ENCODE measurements around the gene SUV39H1. TPM values are rescaled to one million over a fixed set of nuclear protein-coding genes. Genes with fewer than 3 reads are reported as not detected.
"Not testable (repeated sequence)": the region's sequence is repeated elsewhere in the genome, so short reads cannot be mapped to it uniquely, and the experiment has no call there.

The SUV39H1 gene, protein sequence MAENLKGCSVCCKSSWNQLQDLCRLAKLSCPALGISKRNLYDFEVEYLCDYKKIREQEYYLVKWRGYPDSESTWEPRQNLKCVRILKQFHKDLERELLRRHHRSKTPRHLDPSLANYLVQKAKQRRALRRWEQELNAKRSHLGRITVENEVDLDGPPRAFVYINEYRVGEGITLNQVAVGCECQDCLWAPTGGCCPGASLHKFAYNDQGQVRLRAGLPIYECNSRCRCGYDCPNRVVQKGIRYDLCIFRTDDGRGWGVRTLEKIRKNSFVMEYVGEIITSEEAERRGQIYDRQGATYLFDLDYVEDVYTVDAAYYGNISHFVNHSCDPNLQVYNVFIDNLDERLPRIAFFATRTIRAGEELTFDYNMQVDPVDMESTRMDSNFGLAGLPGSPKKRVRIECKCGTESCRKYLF
- 5.4 TPM for polyA plus RNA-seq (2013, experiment 1 of 2; ENCODE audit: insufficient read length)
- polyA plus RNA-seq (2013, experiment 2 of 2; ENCODE audit: insufficient read length) = 5.4 TPM

DNA sequence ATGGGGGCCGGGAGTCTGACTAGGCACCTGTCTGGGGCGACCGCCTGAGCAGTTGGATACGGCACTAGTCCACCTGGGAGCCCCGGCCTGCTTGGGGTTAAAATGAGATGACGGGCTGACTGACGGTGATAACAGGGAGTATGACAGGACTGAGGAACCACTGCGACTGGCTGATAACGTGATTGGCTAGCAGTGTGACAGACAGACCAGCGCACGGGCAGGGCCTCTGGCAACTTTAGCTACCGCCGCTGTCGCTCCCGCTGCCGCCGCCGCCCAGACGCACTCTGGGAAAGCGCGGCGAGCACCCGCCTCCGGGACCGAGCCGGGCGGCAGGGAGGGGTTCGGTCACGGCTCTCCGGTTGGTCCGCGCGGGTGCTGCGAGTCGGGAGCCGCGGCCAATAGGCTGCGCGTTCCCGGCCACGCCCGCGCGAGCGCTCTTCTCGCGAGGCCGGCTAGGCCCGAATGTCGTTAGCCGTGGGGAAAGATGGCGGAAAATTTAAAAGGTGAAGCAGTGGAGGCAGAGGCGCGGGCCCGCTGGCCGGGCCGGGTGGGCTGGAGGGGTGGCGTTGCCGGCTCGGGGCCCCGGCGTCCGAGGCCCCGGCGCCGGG is at the start of gene SUV39H1:
SUV39H1 (plus strand) TSS at position 434 of the 608 bp plus-strand sequence; CDS start at position 485, 51 bp downstream.
- peak; percentile 90 for DNase-seq

GRCh38 chrX:48648336-48648751 is 48.2 kb upstream of the SUV39H1 start:
- DNase-seq = peak; percentile 59

DNA sequence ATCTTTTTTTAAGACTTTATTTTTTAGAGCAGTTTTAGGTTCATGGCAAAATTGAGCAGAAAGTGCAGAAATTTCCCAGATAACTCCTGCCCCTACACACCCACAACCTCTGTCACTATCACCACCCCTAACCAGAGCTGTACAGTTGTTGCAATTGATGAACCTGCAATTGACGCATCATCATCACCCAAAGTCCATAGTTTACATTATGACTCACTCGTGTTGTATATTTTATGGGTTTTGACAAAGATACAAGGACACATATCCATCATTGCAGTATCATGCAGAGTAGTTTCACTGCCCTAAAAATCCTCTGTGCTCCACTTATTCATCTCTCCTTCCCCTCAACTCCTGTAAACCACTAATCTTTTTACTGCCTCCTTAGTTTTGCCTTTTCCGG is 47.4 kb upstream of the SUV39H1 start:
- DNase-seq = no peak

GRCh38 chrX:48652055-48652579 is 44.4 kb upstream of the SUV39H1 start:
- DNase-seq = not testable (repeated sequence)

DNA sequence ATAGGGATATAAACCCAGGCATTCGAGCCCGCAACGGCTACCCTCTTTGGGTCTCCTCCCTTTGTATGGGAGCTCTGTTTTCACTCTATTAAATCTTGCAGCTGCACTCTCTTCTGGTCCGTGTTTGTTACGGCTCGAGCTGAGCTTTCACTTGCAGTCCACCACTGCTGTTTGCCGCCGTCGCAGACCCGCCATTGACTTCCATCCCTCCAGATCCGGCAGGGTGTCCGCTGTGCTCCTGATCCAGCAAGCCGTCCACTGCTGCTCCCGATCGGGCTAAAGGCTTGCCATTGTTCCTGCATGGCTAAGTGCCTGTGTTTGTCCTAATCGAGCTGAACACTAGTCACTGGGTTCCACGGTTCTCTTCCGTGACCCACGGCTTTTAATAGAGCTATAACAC is 41.8 kb upstream of the SUV39H1 start:
- not testable (repeated sequence) for DNase-seq

GRCh38 chrX:48659686-48660085 is 36.8 kb upstream of the SUV39H1 start:
- not testable (repeated sequence) for DNase-seq

- no peak for DNase-seq
These were observed 33.3 kb upstream of the SUV39H1 start for GRCh38 chrX:48663241-48663640.

DNA sequence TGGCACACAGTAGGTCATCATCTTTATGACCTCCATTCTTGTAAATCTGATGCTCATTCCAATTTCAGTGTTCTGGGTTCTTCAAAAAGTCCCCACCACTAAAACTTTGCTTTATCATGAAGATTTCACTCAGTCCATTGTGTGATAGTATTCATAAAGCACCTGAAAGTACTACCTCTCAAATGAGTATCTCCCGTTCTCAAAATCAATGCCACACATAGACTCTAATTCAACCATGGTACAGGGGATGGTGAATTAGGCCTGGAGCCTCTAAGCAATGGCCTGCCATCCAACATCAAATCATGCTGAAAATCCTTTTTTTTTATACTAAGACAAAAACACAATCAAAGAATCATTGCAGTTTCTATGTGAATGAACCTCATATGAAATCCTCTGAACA is 32.4 kb upstream of the SUV39H1 start:
- no peak for DNase-seq

GRCh38 chrX:48665991-48666390 is 30.5 kb upstream of the SUV39H1 start:
- DNase-seq = no peak

- DNase-seq = no peak
These were observed 29.9 kb upstream of the SUV39H1 start for GRCh38 chrX:48666649-48667048.

DNA sequence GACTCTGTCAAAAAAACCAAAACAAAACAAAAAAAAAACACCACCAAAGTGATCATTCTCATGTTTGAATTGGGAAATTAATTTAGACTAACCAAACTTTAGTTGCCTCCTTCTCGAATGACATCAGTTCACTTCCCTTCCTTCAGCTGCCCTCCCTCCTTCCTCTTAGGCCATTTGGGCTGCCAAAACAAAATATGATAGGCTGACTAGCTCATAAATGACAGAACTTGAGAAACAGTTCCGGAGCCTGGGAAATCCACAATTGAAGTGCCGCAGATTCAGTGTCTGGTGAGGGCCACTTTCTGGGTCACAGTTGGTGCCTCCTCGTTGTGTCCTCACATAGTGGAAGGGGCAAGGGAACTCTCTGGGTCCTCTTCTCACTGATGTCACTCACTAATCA is 29.0 kb upstream of the SUV39H1 start:
- DNase-seq = no peak

DNA sequence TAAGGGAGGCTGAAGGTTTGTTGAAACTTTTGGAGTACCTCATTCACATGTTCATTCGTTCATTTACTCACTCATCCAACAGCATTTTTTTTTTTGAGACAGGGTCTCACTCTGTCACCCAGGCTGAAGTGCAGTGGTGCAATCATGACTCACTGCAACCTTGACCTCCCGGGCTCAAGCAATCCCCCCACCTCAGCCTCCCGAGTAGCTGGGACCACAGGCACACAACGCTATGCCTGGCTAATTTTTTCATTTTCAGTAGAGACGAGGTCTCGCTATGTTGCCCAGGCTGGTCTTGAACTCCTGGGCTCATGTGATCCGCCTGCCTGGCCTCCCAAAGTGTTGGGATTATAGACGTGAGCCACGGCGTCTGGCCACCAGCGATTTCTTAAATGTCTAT is 28.3 kb upstream of the SUV39H1 start:
- not testable (repeated sequence) for DNase-seq

GRCh38 chrX:48676106-48676892 is 20.2 kb upstream of the SUV39H1 start:
- DNase-seq = peak; percentile 88

DNA sequence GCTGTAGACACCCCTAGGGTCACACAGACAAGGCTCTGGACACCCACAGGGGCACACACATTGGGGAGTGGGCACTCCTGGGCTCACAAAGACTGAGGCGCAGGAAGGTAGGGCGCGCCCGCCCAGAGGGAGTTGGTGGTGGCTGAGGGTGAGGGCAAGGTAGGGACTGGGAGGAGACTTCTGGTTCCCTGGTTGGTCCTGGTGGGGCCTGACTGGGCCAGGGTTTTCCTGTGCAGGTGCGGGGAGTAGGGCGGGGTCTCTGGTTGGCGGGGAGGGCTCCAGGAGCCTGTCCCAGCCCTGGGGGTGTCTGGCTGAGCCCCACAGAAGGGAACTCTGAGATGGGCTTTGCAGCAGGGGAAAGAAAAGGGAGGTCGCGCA is 19.7 kb upstream of the SUV39H1 start:
- DNase-seq = no peak

DNA sequence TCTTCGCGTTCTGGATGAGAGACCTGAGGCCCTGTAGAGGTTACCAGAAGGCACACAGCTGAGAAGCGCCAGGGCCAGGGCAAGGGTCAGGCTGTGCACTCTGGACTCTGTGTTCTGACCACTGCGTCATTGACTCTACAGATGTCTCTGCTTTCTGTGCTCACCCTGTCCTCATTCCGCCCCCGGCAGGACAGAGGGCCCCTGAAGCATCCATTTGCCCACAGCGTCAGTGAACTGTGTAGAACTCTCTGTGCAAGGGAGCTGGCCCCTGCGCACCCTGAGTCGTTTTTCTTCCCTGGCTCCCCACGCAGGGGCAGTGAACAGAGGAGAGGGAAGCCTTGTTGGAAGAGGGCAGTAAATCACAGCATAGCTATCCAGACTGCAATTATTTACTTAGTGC is 19.0 kb upstream of the SUV39H1 start:
- no peak for DNase-seq

DNA sequence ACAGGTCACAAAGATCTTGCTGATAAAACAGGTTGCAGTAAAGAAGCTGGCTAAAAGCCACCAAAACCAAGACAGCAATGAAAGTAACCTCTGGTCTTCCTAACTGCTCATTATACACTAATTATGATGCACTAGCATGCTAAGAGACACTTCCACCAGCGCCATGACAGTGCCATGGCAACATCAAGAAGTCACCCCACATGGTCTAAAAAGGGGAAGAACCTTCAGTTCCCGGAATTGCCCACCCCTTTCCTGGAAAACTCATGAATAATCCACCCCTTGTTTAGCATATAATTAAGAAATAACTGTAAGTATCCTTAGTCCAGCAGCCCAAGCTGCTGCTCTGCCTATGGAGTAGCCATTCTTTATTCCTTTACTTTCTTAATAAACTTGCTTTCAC is 16.1 kb upstream of the SUV39H1 start:
- not testable (repeated sequence) for DNase-seq

GRCh38 chrX:48680925-48681324 is 15.6 kb upstream of the SUV39H1 start:
- not testable (repeated sequence) for DNase-seq

GRCh38 chrX:48681539-48682183 is 14.9 kb upstream of the SUV39H1 start:
- no peak for DNase-seq

DNA sequence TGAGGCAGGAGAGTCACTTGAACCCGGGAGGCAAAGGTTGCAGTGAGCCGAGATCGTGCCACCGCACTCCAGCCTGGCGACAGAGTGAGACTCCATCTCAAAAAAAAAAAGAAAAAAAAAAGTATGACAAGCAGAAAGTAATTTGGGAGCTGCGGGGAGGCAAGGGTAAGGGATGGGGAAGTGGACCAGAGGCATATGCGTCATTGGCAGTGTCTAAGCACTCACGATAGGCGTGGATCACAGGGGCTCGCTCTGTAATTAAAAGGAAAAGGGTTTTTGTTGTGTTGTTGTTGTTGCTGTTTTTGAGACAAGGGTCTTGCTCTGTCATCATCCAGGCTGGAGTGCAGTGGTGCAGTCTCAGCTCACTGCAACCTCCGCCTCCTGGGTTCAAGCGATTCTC is 13.7 kb upstream of the SUV39H1 start:
- DNase-seq = not testable (repeated sequence)

- DNase-seq = no peak
These were observed 13.0 kb upstream of the SUV39H1 start, which contains the start of gene WAS for GRCh38 chrX:48683411-48683982. Gene WAS, plus strand, starts transcription at chrX:48683799. Its CDS starts 55 bp downstream, at chrX:48683854.

- DNase-seq = no peak
These were observed 12.4 kb upstream of the SUV39H1 start for GRCh38 chrX:48684134-48684533.

GRCh38 chrX:48685416-48685815 is 11.1 kb upstream of the SUV39H1 start:
- no peak for DNase-seq

All from fibroblast of skin of scalp (primary cell).